ENCODE results near the gene TCERG1L. TPM values are rescaled to one million over a fixed set of nuclear protein-coding genes. Genes with fewer than 3 reads are reported as not detected.

TCERG1L gene
- total and polyA plus RNA-seq, 9 of the 15 experiments (the other 6 are each of a cell fraction or from before 2014, with no cell fraction given), result not detected

DNA sequence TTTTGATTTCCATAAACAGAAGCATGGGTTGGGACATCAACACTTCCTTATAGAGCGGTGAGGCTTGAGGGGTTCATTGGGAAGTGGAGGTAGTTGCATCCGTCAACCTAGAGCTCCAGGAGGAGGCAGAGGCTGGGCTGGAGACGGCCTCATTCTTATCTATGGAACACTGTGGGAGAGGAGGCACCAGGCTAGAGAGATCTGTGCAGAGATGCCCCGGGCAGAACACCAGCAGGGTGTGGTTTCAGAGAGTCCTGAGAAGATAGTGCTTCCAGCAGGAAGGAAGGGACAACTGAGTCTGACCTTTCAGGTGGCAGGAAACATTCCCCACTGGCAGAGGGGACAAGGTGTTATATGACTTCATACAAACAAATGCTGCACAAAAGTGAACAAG, 56.7 kb downstream of the TCERG1L start:
- intact Hi-C loops (cut with micrococcal nuclease), result no loop called here

More for the DNA sequence above, 56.7 kb downstream of the TCERG1L start:
- FAIRE-seq (no peak), DNase-seq (ENCODE audit: extremely low read depth in 1 of 4, low spot score in 3 of 4) (no peak), ATAC-seq (no peak)
- TF ChIP-seq, protein P1, sequence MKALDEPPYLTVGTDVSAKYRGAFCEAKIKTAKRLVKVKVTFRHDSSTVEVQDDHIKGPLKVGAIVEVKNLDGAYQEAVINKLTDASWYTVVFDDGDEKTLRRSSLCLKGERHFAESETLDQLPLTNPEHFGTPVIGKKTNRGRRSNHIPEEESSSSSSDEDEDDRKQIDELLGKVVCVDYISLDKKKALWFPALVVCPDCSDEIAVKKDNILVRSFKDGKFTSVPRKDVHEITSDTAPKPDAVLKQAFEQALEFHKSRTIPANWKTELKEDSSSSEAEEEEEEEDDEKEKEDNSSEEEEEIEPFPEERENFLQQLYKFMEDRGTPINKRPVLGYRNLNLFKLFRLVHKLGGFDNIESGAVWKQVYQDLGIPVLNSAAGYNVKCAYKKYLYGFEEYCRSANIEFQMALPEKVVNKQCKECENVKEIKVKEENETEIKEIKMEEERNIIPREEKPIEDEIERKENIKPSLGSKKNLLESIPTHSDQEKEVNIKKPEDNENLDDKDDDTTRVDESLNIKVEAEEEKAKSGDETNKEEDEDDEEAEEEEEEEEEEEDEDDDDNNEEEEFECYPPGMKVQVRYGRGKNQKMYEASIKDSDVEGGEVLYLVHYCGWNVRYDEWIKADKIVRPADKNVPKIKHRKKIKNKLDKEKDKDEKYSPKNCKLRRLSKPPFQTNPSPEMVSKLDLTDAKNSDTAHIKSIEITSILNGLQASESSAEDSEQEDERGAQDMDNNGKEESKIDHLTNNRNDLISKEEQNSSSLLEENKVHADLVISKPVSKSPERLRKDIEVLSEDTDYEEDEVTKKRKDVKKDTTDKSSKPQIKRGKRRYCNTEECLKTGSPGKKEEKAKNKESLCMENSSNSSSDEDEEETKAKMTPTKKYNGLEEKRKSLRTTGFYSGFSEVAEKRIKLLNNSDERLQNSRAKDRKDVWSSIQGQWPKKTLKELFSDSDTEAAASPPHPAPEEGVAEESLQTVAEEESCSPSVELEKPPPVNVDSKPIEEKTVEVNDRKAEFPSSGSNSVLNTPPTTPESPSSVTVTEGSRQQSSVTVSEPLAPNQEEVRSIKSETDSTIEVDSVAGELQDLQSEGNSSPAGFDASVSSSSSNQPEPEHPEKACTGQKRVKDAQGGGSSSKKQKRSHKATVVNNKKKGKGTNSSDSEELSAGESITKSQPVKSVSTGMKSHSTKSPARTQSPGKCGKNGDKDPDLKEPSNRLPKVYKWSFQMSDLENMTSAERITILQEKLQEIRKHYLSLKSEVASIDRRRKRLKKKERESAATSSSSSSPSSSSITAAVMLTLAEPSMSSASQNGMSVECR (CRISPR knock-in tag; IDR thresholded peaks at IDR 0.05), result no peak
- H3K79me2 ChIP-seq (ENCODE audit: control insufficient read depth, insufficient read depth, low read length), result no peaks in the 10 kb centered on the region
- H3K4me1 ChIP-seq (replicated peaks in 1 of 2; ENCODE audit: control insufficient read depth in 2 of 2, insufficient read depth in 2 of 2, low read length in 2 of 2), result no peaks in the 10 kb centered on the region
- H3K9ac ChIP-seq (ENCODE audit: insufficient read depth in 1 of 2, low read depth in 2 of 2, low read length in 2 of 2), result no peak overlapping the region
- in situ Hi-C loops (cut with MboI), result no loop called here
- no peak overlapping the region for H3K4me3 ChIP-seq
- no peaks in the 10 kb centered on the region for H3K9me1 ChIP-seq (ENCODE audit: control insufficient read depth, insufficient read depth, low read length)
- ChIA-PET POLR2A (interaction anchor here (0.6 kb wide), 1 partner anchor 11 kb away, joined by 3 read pairs; no protein-coding TSS in a partner anchor), CTCF (ENCODE audit: low intra/inter-chr PET ratio) (no interaction called here)
- no peaks in the 10 kb centered on the region for H4K20me1 ChIP-seq (replicated peaks; ENCODE audit: control insufficient read depth, insufficient read depth, low read length)
- H3K27ac ChIP-seq (ENCODE audit: extremely low read depth, low read depth, low read length), result no peak overlapping the region
- WGBS (ENCODE audit: insufficient coverage, low coverage, missing lambda C conversion rate), result 5% methylated on average over 3 of the region's 4 CpGs
- peaks cover 0 to 36% of the 10 kb centered on the region in 2 experiments; a peak in 3 of 5 replicates for H3K27me3 ChIP-seq (ENCODE audit: control insufficient read depth in 2 of 2, insufficient read depth in 2 of 2, low read length in 2 of 2)
- H3K9me3 ChIP-seq (replicated peaks; ENCODE audit: control insufficient read depth, insufficient read depth, low read depth, low read length), result no peaks in the 10 kb centered on the region
- H3K4me2 ChIP-seq (ENCODE audit: insufficient read depth, low read length), result no peak overlapping the region
- no TSS peak for BruUV-seq (replicated peaks)
- H3K36me3 ChIP-seq (ENCODE audit: control insufficient read depth, insufficient read depth, low read length), result no peaks in the 10 kb centered on the region
- no peak overlapping the region for H2AFZ ChIP-seq (ENCODE audit: low read depth, low read length)
